CD14-positive monocyte (primary cell): Measurements from ENCODE around the gene C1QTNF9. TPM values are rescaled to one million over a fixed set of nuclear protein-coding genes. Genes with fewer than 3 reads are reported as not detected.

Experiments
- DNase-seq, 3 donors: peaks; one replicate each; pipeline ENCODE4 v3.0.0-alpha.2; 2011 to 2022
- H2AFZ ChIP-seq: 2 replicates; pipeline ENCODE4 v1.6.0; 2012; ENCODE audit warnings: mild to moderate bottlenecking, low read depth, low read length, inconsistent platforms; ENCODE audit not compliant: insufficient read depth, poor library complexity, severe bottlenecking
- H3K27ac ChIP-seq, 2 donors: 1 replicate in 1 of 2; 2 replicates in 1 of 2; pipeline ENCODE4 v1.5.1; 2012 to 2013; ENCODE audit warnings: low read length in 2 of 2, control low read depth in 1 of 2, inconsistent platforms in 1 of 2, low read depth in 1 of 2, mild to moderate bottlenecking in 1 of 2
- H3K27me3 ChIP-seq, 2 donors: one replicate each; pipeline versions ENCODE4 v1.6.0 to v1.6.1; 2011 to 2013; ENCODE audit warnings: low read length in 2 of 2; ENCODE audit not compliant: control insufficient read depth in 2 of 2, insufficient read depth in 2 of 2
- H3K36me3 ChIP-seq, 2 donors: replicated peaks in 1 of 2; 1 replicate in 1 of 2; 2 replicates in 1 of 2; pipeline versions ENCODE4 v1.5.1 to v1.6.1; 2012 to 2013; ENCODE audit warnings: low read length in 2 of 2, control low read depth in 1 of 2, inconsistent platforms in 1 of 2, mild to moderate bottlenecking in 1 of 2; ENCODE audit not compliant: insufficient read depth in 2 of 2, control insufficient read depth in 1 of 2
- H3K4me1 ChIP-seq, 2 donors: 1 replicate in 1 of 2; 2 replicates in 1 of 2; pipeline versions ENCODE4 v1.5.1 to v1.6.1; 2012 to 2013; ENCODE audit warnings: low read length in 2 of 2, control low read depth in 1 of 2, inconsistent platforms in 1 of 2, mild to moderate bottlenecking in 1 of 2, moderate library complexity in 1 of 2; ENCODE audit not compliant: insufficient read depth in 2 of 2, control insufficient read depth in 1 of 2
- H3K4me2 ChIP-seq: replicated peaks from 2 replicates; pipeline ENCODE3; 2012; ENCODE audit warnings: low read length, moderate library complexity, mild to moderate bottlenecking; ENCODE audit not compliant: poor library complexity, severe bottlenecking; ENCODE audit errors: extremely low read depth
- H3K4me3 ChIP-seq, 3 experiments: fragments of 200-600 bp in 1 of 3; sonication (generic) in 1 of 3; replicated peaks in 1 of 3; 1 replicate in 2 of 3; 2 replicates in 1 of 3; pipeline ENCODE4 v1.5.1; 2011 to 2013; ENCODE audit warnings: low read length in 3 of 3, mild to moderate bottlenecking in 3 of 3, control low read depth in 2 of 3, low read depth in 2 of 3, inconsistent platforms in 1 of 3, moderate library complexity in 1 of 3
- H3K79me2 ChIP-seq: 2 replicates; pipeline ENCODE4 v1.6.0; 2012; ENCODE audit warnings: mild to moderate bottlenecking, control low read depth, inconsistent platforms, low read length, moderate library complexity; ENCODE audit not compliant: insufficient read depth
- H3K9ac ChIP-seq: 2 replicates; pipeline ENCODE4 v1.6.0; 2017; ENCODE audit warnings: low read length, mild to moderate bottlenecking; ENCODE audit not compliant: insufficient read depth, poor library complexity, severe bottlenecking
- H3K9me3 ChIP-seq, 2 donors: replicated peaks in 1 of 2; 1 replicate in 1 of 2; 2 replicates in 1 of 2; pipeline versions ENCODE4 v1.5.1 to v1.6.1; 2012 to 2013; ENCODE audit warnings: low read length in 2 of 2, control low read depth in 1 of 2; ENCODE audit not compliant: control insufficient read depth in 1 of 2, insufficient read depth in 1 of 2
- H4K20me1 ChIP-seq: 2 replicates; pipeline ENCODE4 v1.6.0; 2012; ENCODE audit warnings: mild to moderate bottlenecking, low read length, control low read depth, moderate library complexity; ENCODE audit not compliant: insufficient read depth
- H3K27ac Mint-ChIP-seq, 7 donors: one replicate each; pipeline ENCODE4 v1.8.0; 2020; ENCODE audit warnings: mild to moderate bottlenecking in 7 of 7, mixed read lengths in 7 of 7, moderate library complexity in 6 of 7, inconsistent platforms in 2 of 7
- H3K27me3 Mint-ChIP-seq, 3 donors: one replicate each; pipeline ENCODE4 v1.8.0; 2021 to 2022; ENCODE audit warnings: low read depth in 3 of 3, mild to moderate bottlenecking in 3 of 3, mixed read lengths in 3 of 3, moderate library complexity in 3 of 3, inconsistent platforms in 1 of 3
- H3K36me3 Mint-ChIP-seq, 2 donors: one replicate each; pipeline ENCODE4 v1.8.0; 2020; ENCODE audit warnings: mixed read lengths in 2 of 2, inconsistent platforms in 1 of 2, mild to moderate bottlenecking in 1 of 2
- H3K4me1 Mint-ChIP-seq: one replicate; pipeline ENCODE4 v1.8.0; 2020; ENCODE audit warnings: mild to moderate bottlenecking, mixed read lengths
- H3K4me3 Mint-ChIP-seq, 2 donors: one replicate each; pipeline ENCODE4 v1.8.0; 2020; ENCODE audit warnings: mild to moderate bottlenecking in 2 of 2, mixed read lengths in 2 of 2, moderate library complexity in 1 of 2
- H3K9me3 Mint-ChIP-seq, 7 donors: one replicate each; pipeline ENCODE4 v1.8.0; 2020 to 2022; ENCODE audit warnings: mixed read lengths in 7 of 7, mild to moderate bottlenecking in 6 of 7, moderate library complexity in 6 of 7, inconsistent platforms in 2 of 7
- CTCF ChIP-seq: fragments of 200-600 bp; IDR thresholded peaks from one replicate; pipeline ENCODE4 v1.8.0; 2022; ENCODE audit warnings: antibody characterized with exemption, mild to moderate bottlenecking
- WGBS: methylation state at CpG from one replicate; pipeline ENCODE4 v1.1.5; 2013; ENCODE audit warnings: missing lambda C conversion rate; ENCODE audit not compliant: insufficient coverage; 5-methylcytosine and 5-hydroxymethylcytosine counted together
- intact Hi-C, 2 donors: fragments of 100-400 bp; cut with micrococcal nuclease; formaldehyde crosslinking; loops; one replicate each; pipeline versions ENCODE4 v1.15.0 to v1.15.1; 2023
- polyA plus RNA-seq, 3 donors: library from polyadenylated mRNA; depleted of rRNA in 1 of 3; unstranded in 2 of 3; stranded (reverse) in 1 of 3; fragments of 300-500 nt in 2 of 3; fragments of >200 nt in 1 of 3; fragmentation: Illumina TruSeq in 2 of 3; gene quantifications; 1 replicate in 2 of 3; 2 replicates in 1 of 3; pipeline ENCODE4 v1.2.3, GENCODE V29; 2012 to 2021

Gene C1QTNF9
- polyA plus RNA-seq, 3 donors, result not detected

- H3K79me2 ChIP-seq, result peaks cover 60% of the 10 kb centered on the region
- peaks cover 17% of the 10 kb centered on the region for H4K20me1 ChIP-seq
- H3K27ac ChIP-seq, result peak overlapping the region; percentile 90 to 91
- H3K9me3 ChIP-seq, result no peaks in the 10 kb centered on the region
- no peak for TF ChIP-seq CTCF
- Mint-ChIP-seq H3K27me3 (no peaks in the 10 kb centered on the region), H3K36me3 (peaks cover 65 to 72% of the 10 kb centered on the region in 2 donors), H3K4me3 (peak overlapping the region in 1 of 2 donors; percentile 16), H3K9me3 (peaks cover 0 to 1% (median 0%) of the 10 kb centered on the region in 7 donors), H3K4me1 (peaks cover 58% of the 10 kb centered on the region), H3K27ac (peak overlapping the region; percentile 89 to 99 (median 97))
- intact Hi-C loops, result loop anchor here (5.0 to 10.0 kb wide), 2 partner anchors 34 to 233 kb away; partner anchors contain the start of gene PARP4 (in 1 of the 2)
- peaks cover 43 to 52% of the 10 kb centered on the region in 2 donors for H3K36me3 ChIP-seq
- H3K4me2 ChIP-seq, result peak overlapping the region; percentile 7
- no peak overlapping the region for H2AFZ ChIP-seq
- DNase-seq, result no peak
- H3K27me3 ChIP-seq, result no peaks in the 10 kb centered on the region
- H3K9ac ChIP-seq, result no peak overlapping the region
- no peak overlapping the region for H3K4me3 ChIP-seq
- 96% methylated on average over 15 of the region's 18 CpGs for WGBS
- H3K4me1 ChIP-seq, result peaks cover 48 to 57% of the 10 kb centered on the region in 2 donors
Observed at GRCh38 chr13:24281188-24282008, 28.0 kb upstream of the C1QTNF9 start.

GRCh38 chr13:24282256-24282655 lies 27.1 kb upstream of the C1QTNF9 start:
- Mint-ChIP-seq H3K9me3 (peaks cover 0 to 1% (median 0%) of the 10 kb centered on the region in 7 donors), H3K4me1 (peaks cover 51% of the 10 kb centered on the region), H3K36me3 (peaks cover 72 to 77% of the 10 kb centered on the region in 2 donors), H3K27ac (peak overlapping the region in 5 of 7 donors; percentile 52 to 97 (median 83)), H3K27me3 (no peaks in the 10 kb centered on the region), H3K4me3 (no peak overlapping the region)
- Histone ChIP-seq H3K4me2 (no peak overlapping the region), H3K27me3 (no peaks in the 10 kb centered on the region), H2AFZ (no peak overlapping the region), H3K79me2 (peaks cover 52% of the 10 kb centered on the region), H3K4me3 (no peak overlapping the region), H3K4me1 (peaks cover 42 to 51% of the 10 kb centered on the region in 2 donors), H3K36me3 (peaks cover 51 to 60% of the 10 kb centered on the region in 2 donors), H3K27ac (no peak overlapping the region), H4K20me1 (peaks cover 17% of the 10 kb centered on the region), H3K9me3 (no peaks in the 10 kb centered on the region), H3K9ac (no peak overlapping the region)
- no peak for DNase-seq
- no peak for TF ChIP-seq CTCF
- intact Hi-C loops, result loop anchor here (5.0 to 10.0 kb wide), 2 partner anchors 35 to 233 kb away; partner anchors contain the start of gene PARP4 (in 1 of the 2)
- 84% methylated on average over 3 of the region's 4 CpGs for WGBS
